ENCODE data around the gene SMIM44. TPM values are rescaled to one million over a fixed set of nuclear protein-coding genes. Genes with fewer than 3 reads are reported as not detected.
A peak's percentile ranks its signal among the peaks of the same experiment; 100 is the strongest.

Gene SMIM44
- total RNA-seq, 1 experiment from 2014 or later: not detected

DNA sequence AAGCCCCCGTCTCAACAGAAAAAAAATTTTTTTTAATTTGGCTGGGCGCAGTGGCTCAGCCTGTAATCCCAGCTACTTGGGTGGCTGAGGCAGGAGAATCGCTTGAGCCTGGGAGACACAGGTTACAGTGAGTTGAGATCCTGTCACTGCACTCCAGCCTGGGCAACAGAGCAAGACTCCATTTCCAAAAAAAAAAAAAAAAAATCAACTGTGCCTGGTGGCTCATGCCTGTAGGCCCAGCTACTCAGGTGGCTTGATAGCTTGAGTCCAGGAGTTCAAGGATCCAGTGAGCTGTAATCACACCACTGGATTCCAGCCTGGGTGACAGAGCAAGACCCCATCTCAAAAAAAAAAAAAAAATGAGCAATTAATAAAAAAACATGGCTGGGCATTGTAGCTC is 18.5 kb upstream of the SMIM44 start:
- no peak for DNase-seq (ENCODE audit: low read depth)

DNA sequence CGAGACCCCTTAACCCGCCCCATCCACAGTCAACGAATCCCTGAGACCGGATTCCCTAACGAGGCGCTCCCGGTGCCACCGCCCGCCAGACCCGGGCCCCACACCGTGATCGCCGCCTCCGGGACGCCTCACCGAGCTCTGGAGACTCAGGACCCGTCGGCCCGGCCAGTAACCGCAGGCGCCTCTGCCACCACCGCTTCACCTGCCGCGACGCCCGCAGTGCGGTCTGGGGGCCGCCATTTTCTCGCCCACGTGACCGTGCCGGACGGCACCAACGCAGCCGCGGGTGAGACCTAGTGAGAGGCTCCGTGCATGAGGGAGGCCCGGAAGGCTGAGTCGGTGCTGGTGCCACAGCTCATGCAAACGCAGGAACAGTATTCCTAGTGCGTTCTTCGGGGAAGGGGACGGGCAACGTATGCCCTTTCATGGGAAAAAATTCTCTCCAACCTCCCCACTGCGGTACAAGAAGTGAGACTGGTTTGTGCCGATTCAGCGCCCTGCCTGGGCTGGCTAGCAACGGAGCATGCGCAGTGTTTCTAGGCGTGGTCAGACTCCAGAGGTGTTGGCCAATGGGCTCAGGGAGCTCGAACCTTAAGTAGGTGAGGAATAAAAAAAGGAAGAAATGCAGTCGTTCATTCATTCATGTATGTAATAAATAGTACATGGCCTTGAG is 17.3 kb upstream of the SMIM44 start, which contains the start of gene DOHH:
Gene DOHH, minus strand, starts transcription at position 246 of the 673 bp plus-strand sequence. CDS start 3,860 bp downstream, outside the sequence.
- peak; percentile 90 for DNase-seq (ENCODE audit: low read depth)

DNA sequence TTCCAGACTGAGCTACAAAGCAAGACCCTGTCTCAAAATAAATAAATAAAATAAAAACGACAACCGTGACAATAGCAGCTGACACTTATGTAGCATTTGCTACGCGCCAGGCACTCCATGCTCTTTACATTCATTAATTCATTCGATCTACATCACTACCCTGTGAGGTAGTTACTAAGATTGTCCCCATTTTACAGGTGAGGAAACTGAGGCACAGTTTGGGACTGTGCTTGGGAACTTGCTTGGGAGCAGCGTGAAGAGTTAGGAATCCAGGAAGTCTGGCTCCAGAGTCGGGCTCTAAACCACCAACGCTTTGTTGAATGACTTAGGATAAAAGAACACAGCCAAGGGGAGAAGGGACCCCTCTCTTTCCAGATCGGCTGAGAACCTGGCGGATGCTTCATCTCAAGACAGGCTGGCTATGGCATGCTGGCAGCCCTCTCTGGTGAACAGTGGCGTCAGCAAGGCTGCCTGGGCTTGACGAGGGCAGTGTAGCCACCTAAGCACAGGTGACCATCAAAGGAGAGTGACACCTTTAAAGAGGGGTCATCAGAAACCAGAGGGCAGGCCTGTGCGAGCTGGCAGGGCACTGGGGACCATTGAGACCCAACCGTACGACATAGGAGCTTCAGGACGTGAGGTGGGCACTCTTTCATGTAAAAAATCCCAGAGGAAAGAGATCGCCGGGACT is 16.6 kb upstream of the SMIM44 start:
- DNase-seq (ENCODE audit: low read depth): no peak

DNA sequence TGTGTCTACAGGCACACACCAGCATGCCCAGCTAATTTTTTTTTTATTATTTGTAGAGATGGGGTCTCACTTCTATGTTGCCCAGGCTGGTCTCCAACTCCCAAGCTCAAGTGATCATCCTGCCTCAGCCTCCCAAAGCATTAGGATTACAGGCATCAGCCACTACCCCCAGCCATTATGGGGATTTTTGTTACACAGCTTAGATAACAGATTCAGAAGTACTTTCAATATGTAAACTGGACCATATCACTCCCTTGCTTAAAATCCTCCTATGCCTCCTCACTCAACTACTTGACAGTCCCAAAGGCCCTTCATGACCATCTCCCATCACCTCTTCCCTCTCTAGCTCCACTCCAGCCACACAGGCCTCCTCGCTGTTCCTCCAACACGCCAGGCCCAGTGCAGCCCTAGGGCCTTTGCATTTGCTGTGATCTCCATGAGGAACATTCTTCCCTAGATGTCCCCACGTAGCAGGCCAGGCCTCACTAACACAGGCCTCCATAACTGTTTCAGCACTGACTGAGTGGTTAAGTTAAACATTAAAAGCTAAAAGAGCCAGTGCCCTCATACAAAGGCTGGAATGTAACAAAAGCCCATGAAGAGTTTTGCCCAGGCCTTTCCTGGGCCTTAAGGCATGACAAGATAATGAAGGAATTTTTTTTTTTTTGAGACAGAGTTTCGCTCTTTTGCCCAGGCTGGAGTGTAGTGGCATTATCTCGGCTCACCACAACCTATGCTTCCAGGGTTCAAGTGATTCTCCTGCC is 14.7 kb upstream of the SMIM44 start:
- no peak for DNase-seq (ENCODE audit: low read depth)

DNA sequence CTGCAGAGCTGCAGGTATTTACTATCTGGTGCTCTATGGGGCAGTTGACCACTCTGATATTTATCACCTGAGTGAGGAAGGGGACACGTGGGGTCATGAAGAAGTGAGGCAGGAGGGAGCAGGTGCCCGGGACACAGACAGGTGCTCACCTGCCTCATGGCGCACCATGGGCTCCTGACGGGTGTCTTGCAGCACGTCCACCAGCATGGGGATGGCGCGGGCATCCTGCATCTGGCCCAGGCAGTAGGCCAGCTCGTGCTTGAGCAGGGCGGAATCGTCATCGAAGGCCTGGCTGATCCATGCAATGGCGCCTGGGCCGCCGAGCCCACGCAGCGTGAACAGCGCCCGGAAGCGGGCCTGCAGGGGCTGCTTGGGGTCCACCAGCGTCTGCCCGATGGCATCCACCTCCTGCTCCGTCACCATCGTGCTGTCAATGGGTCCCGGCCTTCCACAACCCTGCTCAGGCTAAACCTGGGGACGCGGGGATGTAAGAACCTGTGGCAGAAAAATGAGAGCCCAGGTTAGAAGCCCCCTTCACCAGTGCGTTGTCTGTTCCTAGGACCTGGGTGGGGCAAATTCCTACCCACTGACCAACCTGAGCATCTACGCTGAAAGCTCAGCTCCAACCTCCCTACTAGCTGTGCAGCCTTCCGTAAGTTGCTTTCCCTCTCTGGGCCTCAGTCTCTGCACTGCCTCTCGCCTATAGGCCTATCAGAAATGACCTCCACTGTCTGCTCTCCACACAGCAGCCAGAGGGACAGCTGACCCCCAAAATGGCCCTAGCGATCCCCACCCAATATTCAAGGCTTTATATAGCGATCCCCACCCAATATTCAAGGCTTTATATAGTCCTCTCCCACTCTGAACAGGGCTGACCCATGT is 13.4 kb upstream of the SMIM44 start:
- DNase-seq (ENCODE audit: low read depth): no peak

DNA sequence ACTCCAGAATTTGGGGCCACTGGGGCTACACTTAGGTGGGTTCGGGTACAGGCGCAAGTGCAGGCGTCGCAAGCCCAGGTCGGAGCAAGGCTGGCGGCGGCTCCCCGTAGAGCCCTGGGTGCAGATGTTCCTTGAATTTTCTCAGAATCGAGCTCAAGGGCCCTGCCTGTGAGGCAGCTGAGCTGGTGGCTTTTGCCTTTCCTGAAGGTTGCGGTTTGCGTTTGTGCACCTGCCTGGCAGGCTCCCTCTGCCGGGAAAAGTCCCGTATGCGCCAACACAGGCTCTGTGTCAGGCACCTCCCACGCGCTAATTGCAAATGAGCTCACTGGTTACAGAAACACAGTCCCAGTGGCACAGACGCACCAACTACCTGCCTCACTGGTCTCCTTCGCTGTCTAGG is 11.3 kb upstream of the SMIM44 start:
- DNase-seq (ENCODE audit: low read depth): no peak

DNA sequence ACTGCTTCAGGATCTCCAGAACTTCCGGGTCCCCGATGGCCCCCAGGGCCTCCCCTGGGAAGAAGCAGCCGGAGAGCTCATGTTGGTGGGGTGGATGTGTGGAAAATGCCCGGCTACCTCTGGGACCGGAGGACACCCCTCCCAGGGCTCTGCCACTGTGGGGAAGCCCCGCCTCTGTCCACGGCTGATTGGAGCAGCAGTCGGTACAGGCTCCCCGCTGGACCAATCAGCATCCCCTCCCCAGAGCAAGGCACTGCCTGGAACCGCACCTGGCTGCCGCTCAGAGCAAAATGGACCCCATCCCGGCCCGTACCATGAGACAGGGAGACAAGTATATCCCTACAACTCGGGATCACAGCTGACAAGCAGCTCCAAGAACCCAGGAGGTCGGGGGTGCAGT is 10.8 kb upstream of the SMIM44 start:
- DNase-seq (ENCODE audit: low read depth): no peak

DNA sequence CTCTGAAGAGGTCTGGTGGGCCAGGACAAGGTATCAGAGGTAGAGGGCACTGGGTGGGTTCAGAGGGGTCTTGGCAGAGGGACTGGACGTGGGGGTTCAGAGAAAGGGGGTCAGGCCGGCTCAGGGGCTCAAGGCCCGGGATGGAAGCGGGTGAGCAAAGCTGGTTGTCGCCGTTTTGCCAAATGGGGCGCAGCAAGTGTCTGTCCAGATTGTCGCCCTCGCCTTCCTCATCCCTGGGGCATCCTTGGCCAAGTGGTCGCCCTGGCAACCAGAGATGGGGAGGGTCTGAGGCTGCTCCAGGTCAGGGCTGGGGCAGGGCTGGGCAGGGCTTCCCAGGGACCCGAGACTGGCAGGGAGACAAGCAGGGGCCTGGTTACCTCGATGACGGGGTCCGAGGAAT is 10.4 kb upstream of the SMIM44 start:
- DNase-seq (ENCODE audit: low read depth): no peak

DNA sequence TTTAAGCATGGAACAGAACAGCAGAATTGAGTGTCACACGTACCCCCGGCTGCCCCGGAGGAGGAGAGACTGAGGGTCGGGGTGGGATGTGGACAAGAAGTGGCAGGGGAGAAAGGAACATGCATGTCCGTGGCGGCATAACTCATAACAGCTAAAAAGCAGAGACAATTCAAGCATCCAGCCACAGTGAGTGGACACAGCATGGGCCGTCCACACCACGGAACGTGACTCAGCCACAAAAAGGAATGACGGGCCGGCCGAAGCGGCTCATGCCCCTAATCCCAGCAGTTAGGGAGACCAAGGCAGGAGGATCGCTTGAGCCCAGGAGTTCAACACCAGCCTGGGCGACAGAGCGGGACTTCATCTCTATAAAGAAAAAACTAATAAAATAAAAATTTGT is 9.7 kb upstream of the SMIM44 start:
- no peak for DNase-seq (ENCODE audit: low read depth)

DNA sequence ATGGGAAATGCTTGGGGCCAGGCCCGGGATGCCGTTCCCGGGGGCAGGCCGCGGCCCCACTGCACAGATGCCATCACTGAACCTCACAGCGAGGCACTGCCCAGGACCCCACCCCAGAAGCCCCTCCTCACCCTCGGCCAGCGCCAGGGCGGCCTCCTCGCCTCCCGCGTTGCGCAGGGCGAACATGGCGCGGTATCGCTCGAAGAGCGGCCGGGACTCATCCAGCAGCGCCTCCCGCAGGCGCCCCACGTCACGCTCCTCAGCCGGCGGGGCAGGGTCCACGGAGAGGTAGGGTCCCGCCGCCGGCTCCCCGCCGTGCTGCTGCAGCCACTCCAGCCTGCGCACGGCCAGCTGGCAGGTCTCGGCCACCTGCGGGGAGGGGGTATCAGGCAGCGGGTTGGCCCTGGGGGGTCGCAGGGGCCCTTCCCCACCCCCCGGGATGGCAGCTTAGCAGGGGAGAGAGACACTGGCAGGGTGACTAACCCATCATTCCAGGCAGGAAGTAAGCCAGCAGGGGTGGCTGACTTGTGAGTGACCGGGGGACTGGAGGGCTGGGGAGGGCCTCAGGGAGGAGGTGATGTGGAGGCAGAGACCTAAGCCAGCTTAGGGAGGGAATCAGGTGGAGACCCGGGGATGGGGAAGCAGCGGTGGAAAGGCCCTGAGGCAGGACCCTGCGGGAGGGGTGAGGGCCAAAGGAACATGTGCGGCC is 9.0 kb upstream of the SMIM44 start:
- no peak for DNase-seq (ENCODE audit: low read depth)

DNA sequence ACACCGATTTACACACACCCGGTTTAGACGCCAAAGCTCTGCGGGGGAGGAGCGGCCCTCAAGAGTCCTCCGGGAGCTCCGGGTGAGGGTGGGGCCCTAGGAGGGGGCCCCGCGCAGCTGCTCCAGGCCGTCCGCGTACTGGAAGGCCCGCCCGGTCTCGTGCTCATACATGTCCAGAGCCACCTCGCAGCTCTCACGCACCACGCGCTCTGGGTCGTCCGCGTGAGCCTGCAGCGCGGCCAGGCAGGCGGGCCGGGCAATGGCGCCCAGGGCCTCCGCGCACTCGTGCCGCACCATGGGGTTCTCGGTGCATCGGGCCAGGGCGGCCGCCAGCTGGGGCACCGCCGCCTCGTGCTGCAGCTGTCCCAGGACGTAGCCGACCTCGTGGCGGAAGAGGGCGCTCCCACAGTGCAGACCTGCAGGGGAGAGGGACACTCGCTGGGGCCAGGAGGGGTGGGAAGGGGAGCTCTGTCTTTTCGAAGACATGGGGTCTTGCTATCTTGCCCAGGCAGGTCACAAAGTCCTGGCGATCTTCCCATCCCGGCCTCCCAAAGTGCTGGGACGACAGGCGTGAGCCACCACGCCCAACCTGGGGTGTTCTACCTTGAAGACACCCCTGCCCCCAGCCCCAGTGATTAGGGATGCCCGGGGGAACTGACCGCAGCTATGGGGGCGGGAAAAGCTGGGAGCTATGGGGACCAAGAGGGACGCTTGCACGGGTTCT is 8.3 kb upstream of the SMIM44 start:
- DNase-seq (ENCODE audit: low read depth): no peak

DNA sequence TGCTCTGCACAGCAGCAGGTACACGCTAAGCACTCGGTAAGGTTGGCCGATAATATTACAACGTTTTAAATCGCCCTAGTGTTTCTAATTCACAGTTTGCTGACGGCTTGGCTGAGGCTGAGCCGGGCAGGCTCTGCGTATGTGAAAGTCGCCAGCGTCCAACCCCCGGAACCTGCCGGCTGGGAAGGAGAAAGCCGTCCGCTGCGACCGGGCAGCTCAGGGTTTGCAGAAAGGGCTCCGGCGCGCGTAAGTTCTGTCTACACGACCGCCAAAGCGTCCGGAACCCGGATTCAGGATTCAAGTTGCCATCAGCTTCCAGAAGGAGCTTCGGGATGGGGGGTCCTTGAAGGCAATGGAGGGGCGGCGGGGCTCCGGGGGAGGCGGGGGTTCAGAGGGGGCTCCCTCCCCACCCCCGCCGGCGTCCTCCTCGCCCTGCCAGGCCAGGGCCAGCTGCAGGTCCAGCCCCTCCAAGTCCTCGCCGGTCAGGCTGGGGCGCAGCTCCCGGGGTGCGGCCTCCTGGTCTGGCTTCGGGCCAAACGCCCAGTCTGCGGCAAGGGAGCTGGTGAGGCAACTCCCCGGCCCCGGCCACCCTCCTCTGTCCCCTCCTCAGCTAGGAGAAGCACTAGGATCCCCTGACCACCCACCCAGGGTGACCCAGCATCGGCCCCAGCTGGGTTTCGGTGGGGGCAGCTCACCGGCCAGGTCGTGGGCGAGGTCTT is 575 bp downstream of the SMIM44 start:
- DNase-seq (ENCODE audit: low read depth): no peak

DNA sequence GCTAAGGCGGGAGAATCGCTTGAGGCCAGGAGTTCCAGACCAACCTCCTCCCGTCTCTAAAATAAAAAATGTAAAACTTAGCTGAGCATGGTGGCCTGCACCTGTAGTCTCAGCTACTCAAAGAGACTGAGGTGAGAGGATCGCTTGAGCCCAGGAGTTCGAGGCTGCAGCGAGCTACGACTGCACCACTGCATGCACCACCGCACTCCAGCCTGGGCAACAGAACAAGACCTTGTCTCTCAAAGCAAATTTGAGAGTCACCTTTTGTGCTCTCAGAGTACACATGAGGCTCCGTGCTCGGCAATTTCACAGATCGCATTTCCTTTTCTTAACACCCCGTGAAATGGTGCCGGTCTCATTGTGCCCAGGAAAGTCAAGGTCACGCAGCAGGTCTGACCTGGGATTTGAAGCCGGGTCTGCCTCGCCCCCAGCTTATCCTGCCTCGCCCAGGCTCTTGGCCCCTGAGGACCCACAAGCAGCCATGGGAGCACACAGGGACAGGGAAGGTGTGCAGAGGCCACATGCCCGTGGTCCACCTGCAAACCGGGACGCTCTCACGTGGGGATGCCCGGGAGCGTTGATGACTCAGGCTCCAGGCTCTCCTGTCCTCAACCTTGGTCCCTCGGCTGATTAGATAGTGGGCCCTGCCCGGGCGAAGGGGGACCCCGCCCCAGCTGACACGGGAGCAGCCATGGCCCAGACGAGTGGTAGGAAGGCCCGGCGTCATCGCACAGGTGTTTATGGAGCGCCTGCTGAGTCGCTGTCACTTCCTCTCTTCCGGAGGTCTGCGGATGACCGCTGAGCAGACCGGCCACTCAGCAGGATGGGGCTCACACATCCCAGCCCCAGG is 1.8 kb downstream of the SMIM44 start:
- DNase-seq (ENCODE audit: low read depth): no peak

DNA sequence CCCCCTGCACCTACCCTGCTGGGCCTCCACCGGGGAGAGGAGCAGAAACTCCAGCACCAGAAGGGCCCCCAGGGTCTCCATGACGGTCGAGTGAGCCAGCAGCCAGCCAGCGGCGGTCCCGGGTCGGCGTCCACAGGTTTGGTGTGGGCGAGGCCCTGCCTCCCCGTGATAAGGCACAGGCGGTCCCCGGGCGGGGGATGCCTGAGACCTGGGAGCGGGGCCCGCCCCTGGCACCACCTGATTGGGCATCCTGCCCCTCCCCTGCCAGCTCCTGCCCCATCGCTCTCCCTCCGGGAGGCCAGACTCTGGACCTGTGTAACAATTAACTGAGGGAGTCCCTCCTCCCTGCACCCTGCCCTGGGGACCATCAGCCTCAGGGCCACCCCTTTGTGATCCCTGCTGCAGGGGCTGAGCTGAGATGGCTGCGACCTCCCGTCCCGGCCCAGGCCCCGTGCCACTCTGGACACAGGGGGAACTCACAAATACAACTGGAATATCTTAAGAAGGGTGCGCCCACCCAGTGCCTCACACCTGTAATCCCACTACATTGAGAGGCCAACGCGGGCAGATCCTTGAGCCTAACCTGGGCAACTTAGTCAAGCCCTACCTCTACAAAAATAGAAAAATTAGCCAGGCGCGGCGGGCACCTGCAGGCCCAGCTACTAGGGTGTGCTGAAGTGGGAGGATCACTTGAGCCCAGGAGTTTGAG is 2.7 kb downstream of the SMIM44 start, which contains the start of gene SMIM24:
Gene SMIM24, minus strand, starts transcription at position 143 of the 709 bp plus-strand sequence. Its CDS starts 62 bp downstream, at position 81.
- DNase-seq (ENCODE audit: low read depth): no peak

DNA sequence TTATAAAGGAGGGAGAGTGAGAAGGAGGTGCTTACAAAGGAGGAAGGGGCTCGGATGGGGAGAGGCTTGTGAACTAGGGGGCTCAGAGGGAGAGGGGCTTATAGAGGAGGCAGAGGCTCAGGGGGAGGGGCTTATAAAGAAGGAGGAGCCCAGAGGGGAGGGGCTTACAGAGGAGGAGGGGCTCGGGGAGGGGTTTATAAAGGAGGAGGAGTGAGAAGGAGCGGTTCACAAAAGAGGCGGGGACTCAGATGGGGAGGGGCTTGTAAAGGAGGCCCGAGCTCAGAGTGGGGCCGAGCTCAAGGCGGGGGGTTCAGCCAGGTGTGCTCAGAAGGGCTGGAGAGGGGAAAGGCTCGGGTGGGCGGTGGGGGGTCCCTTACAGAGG is 3.4 kb downstream of the SMIM44 start:
- DNase-seq (ENCODE audit: low read depth): no peak

DNA sequence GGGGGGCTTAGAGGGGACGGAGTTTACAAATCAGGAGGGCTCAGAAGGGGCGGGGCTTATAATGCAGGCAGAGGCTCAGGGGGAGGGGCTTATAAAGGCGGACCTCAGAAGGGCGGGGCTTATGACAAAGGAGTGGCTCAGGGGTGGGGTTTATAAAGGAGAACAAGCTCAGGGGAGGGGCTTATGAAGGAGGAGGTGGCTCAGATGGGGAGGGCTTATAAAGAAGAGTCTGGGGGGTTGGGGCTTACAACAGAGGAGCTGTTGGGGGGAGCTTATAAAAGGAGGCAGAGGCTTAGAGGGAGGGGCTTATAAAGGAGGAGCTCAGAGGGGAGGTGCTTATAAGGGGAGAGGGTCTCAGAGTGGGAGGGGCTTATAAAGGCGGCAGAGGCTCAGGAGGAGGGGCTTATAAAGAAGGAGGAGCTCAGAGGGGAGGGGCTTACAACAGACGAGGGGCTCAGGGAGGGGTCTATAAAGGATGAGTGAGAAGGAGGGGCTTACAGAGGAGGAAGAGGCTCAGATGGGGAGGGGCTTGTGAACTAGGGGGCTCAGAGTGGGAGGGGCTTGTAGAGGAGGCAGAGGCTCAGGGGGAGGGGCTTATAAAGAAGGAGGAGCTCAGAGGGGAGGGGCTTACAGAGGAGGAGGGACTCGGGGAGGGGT is 3.9 kb downstream of the SMIM44 start:
- DNase-seq (ENCODE audit: low read depth): no peak

Measured in HT1080 (cell line).